Neural cell (in vitro differentiated cells): ENCODE results near the gene DNASE1L2. TPM values are rescaled to one million over a fixed set of nuclear protein-coding genes. Genes with fewer than 3 reads are reported as not detected.
A peak's percentile ranks its signal among the peaks of the same experiment; 100 is the strongest.
"Not testable (repeated sequence)": the region's sequence is repeated elsewhere in the genome, so short reads cannot be mapped to it uniquely, and the experiment has no call there.

Experiments used
- H2AFZ ChIP-seq: fragments of 200-600, 300-800 bp; sonication (generic), shearing (Covaris generic); 2 replicates; pipeline ENCODE4 v1.6.0; 2014; ENCODE audit warnings: low read depth, mild to moderate bottlenecking, antibody characterized with exemption, low read length, moderate library complexity
- H3F3A ChIP-seq: fragments of 200-600 bp; shearing (Covaris generic); 2 replicates; pipeline ENCODE4 v1.6.1; 2016; ENCODE audit warnings: mild to moderate bottlenecking, moderate library complexity, mixed read lengths, antibody characterized with exemption, low read length; ENCODE audit not compliant: insufficient read depth, poor library complexity, severe bottlenecking
- H3K27ac ChIP-seq: fragments of 200-600, 300-800 bp; sonication (generic), shearing (Covaris generic); 2 replicates; pipeline ENCODE4 v1.5.1; 2014; ENCODE audit warnings: mild to moderate bottlenecking, low read length, moderate library complexity
- H3K27me3 ChIP-seq: fragments of 300-800, 200-600 bp; sonication (generic), shearing (Covaris generic); 2 replicates; pipeline ENCODE4 v1.6.0; 2014; ENCODE audit warnings: mild to moderate bottlenecking, low read depth, low read length, moderate library complexity; ENCODE audit not compliant: insufficient read depth
- H3K36me3 ChIP-seq: fragments of 300-800, 200-600 bp; sonication (generic), shearing (Covaris generic); 2 replicates; pipeline ENCODE4 v1.5.1; 2014; ENCODE audit warnings: mild to moderate bottlenecking, antibody characterized with exemption, low read length, moderate library complexity; ENCODE audit not compliant: insufficient read depth
- H3K4me2 ChIP-seq: fragments of 300-800, 200-600 bp; sonication (generic), shearing (Covaris generic); 2 replicates; pipeline ENCODE4 v1.6.0; 2014; ENCODE audit warnings: mild to moderate bottlenecking, low read length
- H3K4me3 ChIP-seq: fragments of 300-800, 200-600 bp; sonication (generic), shearing (Covaris generic); 2 replicates; pipeline ENCODE4 v1.5.1; 2014; ENCODE audit warnings: mild to moderate bottlenecking, low read length, moderate library complexity
- H3K79me2 ChIP-seq: fragments of 200-600 bp; shearing (Covaris generic); replicated peaks from 2 replicates; pipeline ENCODE4 v1.6.0; 2014; ENCODE audit warnings: mild to moderate bottlenecking, low read length, moderate library complexity; ENCODE audit not compliant: insufficient read depth
- H3K9ac ChIP-seq: fragments of 300-800, 200-600 bp; sonication (generic), shearing (Covaris generic); 2 replicates; pipeline ENCODE4 v1.6.1; 2016; ENCODE audit warnings: mild to moderate bottlenecking, low read length, mixed read lengths
- H3K9me2 ChIP-seq: fragments of 200-600 bp; shearing (Covaris generic); 2 replicates; pipeline ENCODE4 v1.6.1; 2016; ENCODE audit warnings: mild to moderate bottlenecking, low read length, mixed read lengths; ENCODE audit not compliant: insufficient read depth
- H3K9me3 ChIP-seq: fragments of 200-600, 300-800 bp; sonication (generic), shearing (Covaris generic); 2 replicates; pipeline ENCODE4 v1.6.1; 2016; ENCODE audit warnings: mild to moderate bottlenecking, mixed run types, low read length, moderate library complexity, mixed read lengths
- H4K20me1 ChIP-seq: fragments of 200-600 bp; shearing (Covaris generic); 2 replicates; pipeline ENCODE4 v1.6.1; 2016; ENCODE audit warnings: mild to moderate bottlenecking, mixed run types; ENCODE audit not compliant: insufficient read depth
- POLR2AphosphoS5 ChIP-seq: IDR thresholded peaks from 2 replicates; pipeline ENCODE4 v1.6.1; 2012
- RAD21 ChIP-seq: fragments of 450-650 bp; conservative IDR thresholded peaks from 2 replicates; pipeline ENCODE4 v1.6.1; 2014; ENCODE audit warnings: antibody characterized with exemption, mild to moderate bottlenecking, moderate library complexity
- TAF1 ChIP-seq: IDR thresholded peaks from 2 replicates; pipeline ENCODE4 v1.6.1; 2012; ENCODE audit warnings: low read depth
- polyA plus RNA-seq: library from polyadenylated mRNA; depleted of rRNA; stranded (reverse); fragments of >200 nt; gene quantifications from 2 replicates; pipeline ENCODE4 v1.2.3, GENCODE V29; 2014
- TF ChIP-seq, protein P1 (sequence below): IDR thresholded peaks from 2 replicates; pipeline ENCODE4 v1.6.1; 2012; ENCODE audit warnings: borderline replicate concordance
- TF ChIP-seq, protein P2 (sequence below): fragments of 450-650 bp; IDR thresholded peaks from 2 replicates; pipeline ENCODE4 v1.5.1; 2014; ENCODE audit warnings: antibody characterized with exemption, mild to moderate bottlenecking, moderate library complexity; ENCODE audit not compliant: poor library complexity, severe bottlenecking

Gene DNASE1L2
- polyA plus RNA-seq, 1 donor from 2014 or later = 10.2 TPM

GRCh38 chr16:2200313-2200712 lies 35.9 kb upstream of the DNASE1L2 start:
- H3K4me3 ChIP-seq = no peak overlapping the region
- H2AFZ ChIP-seq = no peak overlapping the region
- H3K9me2 ChIP-seq = no peaks in the 10 kb centered on the region
- no peaks in the 10 kb centered on the region for H3K36me3 ChIP-seq
- H3F3A ChIP-seq = no peaks in the 10 kb centered on the region
- no peaks in the 10 kb centered on the region for H3K9me3 ChIP-seq
- peaks cover 3% of the 10 kb centered on the region for H3K27me3 ChIP-seq
- H3K27ac ChIP-seq = no peak overlapping the region
- H4K20me1 ChIP-seq = no peaks in the 10 kb centered on the region
- H3K9ac ChIP-seq = no peak overlapping the region
- no peak overlapping the region for H3K4me2 ChIP-seq
- TF ChIP-seq, protein P1, sequence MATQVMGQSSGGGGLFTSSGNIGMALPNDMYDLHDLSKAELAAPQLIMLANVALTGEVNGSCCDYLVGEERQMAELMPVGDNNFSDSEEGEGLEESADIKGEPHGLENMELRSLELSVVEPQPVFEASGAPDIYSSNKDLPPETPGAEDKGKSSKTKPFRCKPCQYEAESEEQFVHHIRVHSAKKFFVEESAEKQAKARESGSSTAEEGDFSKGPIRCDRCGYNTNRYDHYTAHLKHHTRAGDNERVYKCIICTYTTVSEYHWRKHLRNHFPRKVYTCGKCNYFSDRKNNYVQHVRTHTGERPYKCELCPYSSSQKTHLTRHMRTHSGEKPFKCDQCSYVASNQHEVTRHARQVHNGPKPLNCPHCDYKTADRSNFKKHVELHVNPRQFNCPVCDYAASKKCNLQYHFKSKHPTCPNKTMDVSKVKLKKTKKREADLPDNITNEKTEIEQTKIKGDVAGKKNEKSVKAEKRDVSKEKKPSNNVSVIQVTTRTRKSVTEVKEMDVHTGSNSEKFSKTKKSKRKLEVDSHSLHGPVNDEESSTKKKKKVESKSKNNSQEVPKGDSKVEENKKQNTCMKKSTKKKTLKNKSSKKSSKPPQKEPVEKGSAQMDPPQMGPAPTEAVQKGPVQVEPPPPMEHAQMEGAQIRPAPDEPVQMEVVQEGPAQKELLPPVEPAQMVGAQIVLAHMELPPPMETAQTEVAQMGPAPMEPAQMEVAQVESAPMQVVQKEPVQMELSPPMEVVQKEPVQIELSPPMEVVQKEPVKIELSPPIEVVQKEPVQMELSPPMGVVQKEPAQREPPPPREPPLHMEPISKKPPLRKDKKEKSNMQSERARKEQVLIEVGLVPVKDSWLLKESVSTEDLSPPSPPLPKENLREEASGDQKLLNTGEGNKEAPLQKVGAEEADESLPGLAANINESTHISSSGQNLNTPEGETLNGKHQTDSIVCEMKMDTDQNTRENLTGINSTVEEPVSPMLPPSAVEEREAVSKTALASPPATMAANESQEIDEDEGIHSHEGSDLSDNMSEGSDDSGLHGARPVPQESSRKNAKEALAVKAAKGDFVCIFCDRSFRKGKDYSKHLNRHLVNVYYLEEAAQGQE = no peak
- TF ChIP-seq TAF1 = no peak
- H3K79me2 ChIP-seq = no peaks in the 10 kb centered on the region

GRCh38 chr16:2203119-2203688 lies 33.0 kb upstream of the DNASE1L2 start:
- not testable (repeated sequence) for H3K79me2 ChIP-seq, H4K20me1 ChIP-seq, H3F3A ChIP-seq

GRCh38 chr16:2204416-2205103 lies 31.7 kb upstream of the DNASE1L2 start:
- Histone ChIP-seq H3K4me2 (peak overlapping the region; percentile 42), H3F3A (no peaks in the 10 kb centered on the region), H3K9me3 (no peaks in the 10 kb centered on the region), H3K9ac (peak overlapping the region; percentile 96), H3K27me3 (no peaks in the 10 kb centered on the region), H3K27ac (peak overlapping the region; percentile 91), H3K36me3 (peaks cover 6% of the 10 kb centered on the region), H3K4me3 (peak overlapping the region; percentile 84), H3K79me2 (peaks cover 3% of the 10 kb centered on the region), H2AFZ (peak overlapping the region; percentile 60), H4K20me1 (no peaks in the 10 kb centered on the region), H3K9me2 (no peaks in the 10 kb centered on the region)
- no peak for TF ChIP-seq TAF1
- TF ChIP-seq, protein P2, sequence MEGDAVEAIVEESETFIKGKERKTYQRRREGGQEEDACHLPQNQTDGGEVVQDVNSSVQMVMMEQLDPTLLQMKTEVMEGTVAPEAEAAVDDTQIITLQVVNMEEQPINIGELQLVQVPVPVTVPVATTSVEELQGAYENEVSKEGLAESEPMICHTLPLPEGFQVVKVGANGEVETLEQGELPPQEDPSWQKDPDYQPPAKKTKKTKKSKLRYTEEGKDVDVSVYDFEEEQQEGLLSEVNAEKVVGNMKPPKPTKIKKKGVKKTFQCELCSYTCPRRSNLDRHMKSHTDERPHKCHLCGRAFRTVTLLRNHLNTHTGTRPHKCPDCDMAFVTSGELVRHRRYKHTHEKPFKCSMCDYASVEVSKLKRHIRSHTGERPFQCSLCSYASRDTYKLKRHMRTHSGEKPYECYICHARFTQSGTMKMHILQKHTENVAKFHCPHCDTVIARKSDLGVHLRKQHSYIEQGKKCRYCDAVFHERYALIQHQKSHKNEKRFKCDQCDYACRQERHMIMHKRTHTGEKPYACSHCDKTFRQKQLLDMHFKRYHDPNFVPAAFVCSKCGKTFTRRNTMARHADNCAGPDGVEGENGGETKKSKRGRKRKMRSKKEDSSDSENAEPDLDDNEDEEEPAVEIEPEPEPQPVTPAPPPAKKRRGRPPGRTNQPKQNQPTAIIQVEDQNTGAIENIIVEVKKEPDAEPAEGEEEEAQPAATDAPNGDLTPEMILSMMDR = no peak
- TF ChIP-seq RAD21 = no peak
- TF ChIP-seq, protein P1 = no peak
- no peak for TF ChIP-seq POLR2AphosphoS5

More at GRCh38 chr16:2203119-2203688, 33.0 kb upstream of the DNASE1L2 start:
- not testable (repeated sequence) for H3K36me3 ChIP-seq, H3K9me3 ChIP-seq, H3K27ac ChIP-seq, H3K4me3 ChIP-seq, H3K4me2 ChIP-seq, H3K9ac ChIP-seq, H2AFZ ChIP-seq, H3K27me3 ChIP-seq, H3K9me2 ChIP-seq
